Measurements from ENCODE around the gene PIP4K2C.
A peak's percentile ranks its signal among the peaks of the same experiment; 100 is the strongest.
"Not testable (repeated sequence)": the region's sequence is repeated elsewhere in the genome, so short reads cannot be mapped to it uniquely, and the experiment has no call there.

The PIP4K2C gene

GRCh38 chr12:57586128-57586527 is 4.9 kb upstream of the PIP4K2C start:
- no peak for DNase-seq

- DNase-seq = no peak
Measured at GRCh38 chr12:57586832-57587429, 4.1 kb upstream of the PIP4K2C start.

- DNase-seq = not testable (repeated sequence)
Measured at GRCh38 chr12:57588951-57589610, 1.9 kb upstream of the PIP4K2C start.

- no peak for DNase-seq
Measured at GRCh38 chr12:57590479-57590863, 521 bp upstream of the PIP4K2C start.

- DNase-seq = no peak
Measured at GRCh38 chr12:57591782-57592325, 862 bp downstream of the PIP4K2C start.

GRCh38 chr12:57592551-57593165 is 1.7 kb downstream of the PIP4K2C start:
- no peak for DNase-seq

- no peak for DNase-seq
Measured at GRCh38 chr12:57593187-57593586, 2.2 kb downstream of the PIP4K2C start.

DNA sequence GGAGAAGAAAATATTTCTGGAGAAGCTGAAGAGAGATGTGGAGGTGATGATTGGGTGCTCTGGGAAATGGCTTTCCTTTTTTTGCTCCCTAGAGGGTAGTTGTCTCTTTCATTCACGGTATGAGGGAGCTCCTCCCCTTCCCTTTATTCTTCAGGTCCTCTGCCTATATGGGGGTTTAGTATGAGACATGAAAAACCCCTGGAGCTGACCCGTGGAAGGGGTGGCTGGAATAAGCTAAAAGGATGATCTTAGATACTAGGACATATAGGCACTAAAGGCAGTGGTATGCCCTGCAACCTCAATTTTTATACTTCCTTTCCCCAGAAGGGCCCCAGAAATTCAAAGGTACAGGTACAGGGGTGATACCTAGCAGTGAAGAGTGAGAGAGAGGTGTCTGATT is 9.4 kb downstream of the PIP4K2C start:
- DNase-seq = no peak

DNA sequence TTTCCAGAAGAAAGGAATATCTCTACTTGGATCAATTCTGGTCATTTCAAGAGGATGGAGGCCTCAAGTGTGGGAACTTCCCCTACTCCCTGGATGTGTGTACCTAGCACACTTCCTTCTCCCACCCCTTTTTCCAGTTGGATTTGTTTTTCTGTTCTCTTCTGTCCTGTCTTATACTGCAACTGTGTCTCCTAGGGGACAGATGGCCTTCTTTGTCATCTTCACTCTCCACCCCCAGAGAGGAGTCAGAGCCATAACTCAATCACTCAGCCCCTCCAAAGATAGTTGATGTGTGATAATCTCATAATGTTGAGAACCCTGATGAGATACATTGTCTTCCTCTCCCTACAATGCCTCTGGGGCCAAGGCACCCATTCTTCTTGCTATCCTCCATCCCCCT is 11.6 kb downstream of the PIP4K2C start:
- no peak for DNase-seq

GRCh38 chr12:57603324-57603723 is 12.3 kb downstream of the PIP4K2C start:
- DNase-seq = no peak

DNA sequence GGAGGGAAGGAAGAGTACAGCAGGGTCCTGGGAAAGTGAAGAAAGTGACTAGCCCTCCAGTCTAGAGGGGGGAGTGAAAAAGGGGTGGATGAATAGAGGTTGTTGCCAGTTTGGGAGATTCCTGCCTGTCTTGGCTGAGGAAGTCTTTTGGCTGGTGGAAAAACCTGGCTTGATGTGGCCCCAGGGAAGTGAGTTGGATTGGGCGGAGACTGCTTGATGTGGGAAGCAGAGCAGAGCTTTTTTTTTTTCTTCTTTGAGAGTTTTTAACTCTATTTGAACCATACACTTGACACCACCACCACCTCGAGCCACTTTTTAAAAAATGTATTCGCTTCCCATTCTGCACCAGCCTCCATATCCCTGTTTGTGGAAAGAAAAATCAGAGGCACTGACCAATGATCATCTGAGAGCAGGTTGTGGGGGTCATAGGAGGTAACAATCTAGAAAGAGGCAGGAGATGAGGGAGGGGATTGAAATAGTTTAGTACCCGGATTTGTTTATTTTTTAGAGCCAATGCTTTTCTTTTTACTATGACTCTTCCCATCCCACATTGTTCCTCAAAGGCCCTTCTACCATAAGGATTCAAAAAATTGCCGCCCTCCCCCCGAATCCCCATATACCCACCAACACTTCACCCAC is 12.9 kb downstream of the PIP4K2C start:
- peak in 2 of 3 experiments; percentile 35 to 56 for DNase-seq

DNA sequence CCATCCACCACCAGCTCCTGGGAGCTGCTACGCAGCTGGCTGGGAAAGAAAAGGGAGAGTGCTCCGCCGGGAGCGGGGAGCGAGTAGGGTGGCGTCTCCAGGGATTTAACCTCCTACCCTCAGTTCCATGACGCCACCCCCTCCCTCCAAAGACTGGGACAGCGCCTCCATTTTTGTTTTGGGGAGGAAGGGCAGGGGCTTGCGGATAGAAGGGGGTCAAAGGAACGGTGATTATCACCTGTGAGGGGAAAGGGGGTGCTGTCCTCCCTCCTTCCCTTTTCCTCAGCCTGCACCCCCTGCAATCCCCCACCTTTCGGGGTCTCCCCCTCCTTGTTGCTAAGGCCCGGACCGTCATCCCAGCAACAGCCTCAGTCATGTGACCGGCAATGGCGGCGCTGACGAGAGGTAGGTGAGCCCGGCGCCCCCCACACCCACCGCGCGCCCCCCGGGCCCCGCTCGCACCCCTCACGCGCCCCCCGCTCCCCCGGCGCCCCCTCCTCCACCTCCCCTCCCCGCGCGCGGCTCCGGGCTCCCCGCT is 13.5 kb downstream of the PIP4K2C start, which contains the start of gene DTX3:
TSS of gene DTX3 (plus strand) at position 371 of the 538 bp plus-strand sequence. CDS start 1,694 bp downstream, outside the sequence.
- peak; percentile 44 to 83 (median 67) for DNase-seq

DNA sequence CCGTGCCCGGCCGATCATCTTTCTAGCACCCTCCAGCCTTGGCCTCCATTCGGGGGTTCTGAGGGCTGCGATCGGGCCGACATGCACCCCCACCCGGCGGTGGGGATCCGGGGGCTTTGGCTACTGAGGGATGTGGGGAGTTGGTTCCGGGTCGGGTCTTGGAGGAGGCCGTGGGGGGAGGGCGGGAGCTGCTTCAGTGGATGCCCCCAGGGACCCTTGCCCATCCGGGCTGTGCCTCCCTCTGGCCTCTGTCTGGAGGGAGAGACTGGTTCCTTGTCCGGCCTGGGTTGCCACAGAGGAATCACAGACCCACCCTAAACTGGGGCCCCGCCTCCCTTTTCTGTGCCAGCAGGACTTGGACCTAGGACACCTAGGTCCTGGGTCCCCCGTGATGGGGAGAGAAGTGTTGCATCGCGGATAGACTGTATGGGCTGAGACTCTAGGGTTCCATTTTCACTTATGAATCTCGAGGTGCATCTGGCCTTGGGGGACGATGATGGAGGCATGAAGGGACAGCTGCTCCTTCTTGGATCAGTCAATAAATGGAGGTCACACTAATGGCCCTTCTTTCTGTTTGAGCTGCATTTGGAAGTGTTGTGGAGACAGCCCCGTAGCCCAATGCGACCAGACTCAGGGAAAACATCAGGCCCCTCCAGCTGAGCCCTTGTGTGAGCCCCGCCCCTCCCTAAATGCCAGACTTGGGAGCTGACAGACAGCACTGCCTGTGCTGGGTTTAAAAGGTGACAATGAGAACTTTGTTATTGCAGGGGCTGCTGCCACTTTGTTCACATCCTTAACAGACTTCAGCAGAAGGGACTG is 14.2 kb downstream of the PIP4K2C start:
- DNase-seq = peak in 2 of 3 experiments; percentile 48 to 51

GRCh38 chr12:57605811-57606311 is 14.9 kb downstream of the PIP4K2C start:
- no peak for DNase-seq

- DNase-seq = no peak
Measured at GRCh38 chr12:57606399-57606798, 15.4 kb downstream of the PIP4K2C start.

- DNase-seq = no peak
Measured at GRCh38 chr12:57606821-57607220, 15.8 kb downstream of the PIP4K2C start.

- DNase-seq = no peak
Measured at GRCh38 chr12:57607958-57608663, 17.1 kb downstream of the PIP4K2C start.

DNA sequence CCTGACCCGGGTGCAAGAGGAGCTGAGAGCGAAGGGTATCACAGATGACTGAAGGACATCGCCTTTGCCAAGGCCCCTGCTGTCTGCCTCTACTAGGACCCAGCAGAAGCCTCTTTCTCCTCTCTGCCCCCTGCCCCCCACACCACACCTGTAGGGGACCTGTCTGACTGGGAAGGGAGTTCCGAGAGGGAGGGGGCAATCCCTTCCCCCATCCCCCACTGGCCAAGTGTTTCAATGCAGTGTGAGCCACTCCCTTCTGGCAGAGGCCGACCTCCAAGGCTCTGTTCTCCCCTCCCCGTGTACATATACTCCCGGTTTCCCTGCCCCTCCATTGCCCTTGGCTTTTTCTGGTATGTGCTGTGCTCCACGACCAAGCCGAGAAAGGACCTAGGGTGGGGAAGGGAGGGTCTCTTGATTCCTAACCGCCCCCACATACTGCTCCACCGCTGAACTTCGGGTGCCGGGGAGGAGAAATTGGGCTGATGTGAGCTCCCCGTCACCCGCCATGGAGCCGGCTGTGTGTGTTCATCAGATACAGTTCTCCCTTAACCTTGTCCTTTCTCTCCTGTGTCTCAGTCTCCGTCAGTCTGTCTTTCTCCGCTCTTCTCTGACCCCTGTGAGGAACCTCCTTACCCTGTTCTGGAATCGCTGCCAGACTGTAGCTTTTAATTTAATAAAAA is 18.2 kb downstream of the PIP4K2C start:
- DNase-seq = no peak

DNA sequence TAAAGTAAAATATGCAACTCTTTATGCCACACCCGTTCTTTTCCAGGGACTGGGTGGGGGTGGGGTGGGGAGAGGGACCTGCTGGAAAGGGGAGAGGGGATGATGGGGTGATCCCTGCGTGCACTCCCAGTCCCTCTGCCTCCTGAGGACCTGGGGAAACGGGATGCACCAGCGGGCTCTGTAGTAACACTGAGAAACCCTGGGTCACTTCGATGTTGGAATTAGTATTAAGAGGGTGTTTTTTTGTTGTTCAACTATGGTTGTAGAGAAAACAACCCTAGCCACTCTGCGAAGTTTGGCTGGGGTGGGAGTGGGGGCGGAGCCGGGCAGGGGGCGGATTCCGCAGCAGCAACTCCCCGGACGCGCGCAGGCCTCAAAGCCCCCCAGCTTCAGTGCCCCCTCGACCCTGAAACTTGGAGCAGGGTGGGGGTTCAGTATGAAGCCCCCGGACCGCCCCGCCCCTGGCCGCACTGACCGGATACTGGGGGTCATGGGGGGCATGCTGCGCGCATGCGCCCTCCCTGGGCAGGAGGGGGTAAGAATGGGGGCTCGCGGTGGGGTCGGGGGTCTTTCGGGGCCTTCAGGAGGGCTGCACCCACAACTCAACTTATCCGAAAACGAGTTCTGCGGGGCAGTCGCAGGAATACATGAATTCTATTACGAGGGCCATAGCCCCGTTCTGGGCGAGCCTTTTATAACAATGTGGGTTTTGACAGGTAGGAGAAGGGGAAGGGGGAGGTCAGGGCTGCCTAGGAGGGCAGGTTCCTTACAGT is 19.0 kb downstream of the PIP4K2C start:
- DNase-seq = no peak

GRCh38 chr12:57610554-57611107 is 19.6 kb downstream of the PIP4K2C start:
- DNase-seq = no peak

All from NCI-H1417 (cell line).